Ovary (tissue), 9 donors: ENCODE results near the gene HELQ. TPM values are rescaled to one million over a fixed set of nuclear protein-coding genes. Genes with fewer than 3 reads are reported as not detected.

ENCODE experiments used
- DNase-seq, 5 donors: peaks; one replicate each; pipeline ENCODE4 v3.0.0-alpha.2; 2019 to 2020
- H3K27ac ChIP-seq, 2 donors: fragments of 200-600 bp; one replicate each; pipeline versions ENCODE4 v1.5.1 to v1.8.0; 2019 to 2022
- H3K27me3 ChIP-seq: fragments of 200-600 bp; one replicate; pipeline ENCODE4 v1.8.0; 2022
- H3K36me3 ChIP-seq: fragments of 200-600 bp; sonication (generic); one replicate; pipeline ENCODE4 v1.5.1; 2019
- H3K4me1 ChIP-seq: one replicate; pipeline ENCODE4 v1.8.1; 2013; ENCODE audit warnings: mild to moderate bottlenecking, moderate library complexity; ENCODE audit not compliant: insufficient read depth
- H3K4me3 ChIP-seq: fragments of 200-600 bp; sonication (generic); one replicate; pipeline ENCODE4 v1.5.1; 2017
- H3K9me3 ChIP-seq, 2 donors: fragments of 200-600 bp in 1 of 2; sonication (generic) in 1 of 2; one replicate each; pipeline versions ENCODE4 v1.5.1 to v1.8.1; 2013 to 2019; ENCODE audit warnings: mild to moderate bottlenecking in 1 of 2, moderate library complexity in 1 of 2
- CTCF ChIP-seq, 3 donors: fragments of 450-650 bp in 2 of 3; fragments of 200-600 bp in 1 of 3; IDR thresholded peaks; one replicate each; pipeline versions ENCODE4 v1.5.1 to v1.8.0; 2016 to 2022; ENCODE audit warnings: antibody characterized with exemption in 3 of 3, mild to moderate bottlenecking in 1 of 3
- EP300 ChIP-seq: sonication (generic); formaldehyde crosslinking; IDR thresholded peaks from one replicate; pipeline ENCODE4 v1.6.1; 2017; ENCODE audit warnings: antibody characterized with exemption
- POLR2A ChIP-seq: fragments of 450-650 bp; IDR thresholded peaks from one replicate; pipeline ENCODE4 v1.6.1; 2017; ENCODE audit warnings: antibody characterized with exemption, mild to moderate bottlenecking, moderate library complexity
- WGBS, 3 donors: extraction: QIAGEN DNeasy Blood & Tissue Kit in 1 of 3; methylation state at CpG; one replicate each; pipeline versions ENCODE4 v1.1.5 to v1.1.7; 2013 to 2017; 5-methylcytosine and 5-hydroxymethylcytosine counted together
- intact Hi-C, 4 donors: fragments of 100-400 bp; cut with DNase I; formaldehyde crosslinking; loops; one replicate each; pipeline versions ENCODE4 v1.11.0 to v1.15.1; 2022 to 2023
- polyA plus RNA-seq, 2 donors: library from polyadenylated mRNA; stranded (reverse); fragments of 200-250 nt in 1 of 2; fragments of 350-450 nt in 1 of 2; fragmentation: Illumina TruSeq in 1 of 2; extraction: RNeasy Lipid Tissue Mini Kit (QIAGEN cat#74804) in 1 of 2; gene quantifications; one replicate each; pipeline ENCODE4 v1.2.3, GENCODE V29; 2013 to 2014
- small RNA-seq: library from RNA; depleted of rRNA; stranded (forward); fragments of <200 nt; gene quantifications from one replicate; pipeline ENCODE3, GENCODE V24; 2016
- total RNA-seq, 7 donors: library from RNA; depleted of rRNA in 2 of 7; stranded (reverse); fragments of >200 nt in 2 of 7; fragmentation: NEBNext Ultra II Directional in 3 of 7; extraction: Animal tissue kit (Norgen Biotek cat#: 25700) in 3 of 7; gene quantifications; one replicate each; pipeline versions ENCODE4 v1.1.0 to v1.2.4, GENCODE V29; 2016 to 2023
- donor health status: DM: no; HTN: no; CAD: no; lungs with moderate emphysema.
- donor health status: DM: no; HTN: no; CAD: no.
- donor health status: Bipolar disorder and iron deficiency.
- donor health status: DM: yes; HTN: yes; CAD: no.
- donor health status: DM: no; HTN: no; CAD: no.
- donor health status: DM: yes; HTN: yes; CAD: no.

The HELQ gene
- total and polyA plus RNA-seq, 9 donors: 15.5 to 30.8 (median 21.8) TPM

GRCh38 chr4:83360018-83360417 is 95.6 kb downstream of the HELQ start:
- TF ChIP-seq POLR2A (no peak), CTCF (IDR thresholded peaks at IDR 0.05) (no peak), EP300 (no peak)
- Histone ChIP-seq H3K9me3 (no peaks in the 10 kb centered on the region), H3K36me3 (no peaks in the 10 kb centered on the region), H3K4me3 (no peak overlapping the region), H3K27me3 (no peaks in the 10 kb centered on the region), H3K27ac (no peak overlapping the region), H3K4me1 (peaks cover 9% of the 10 kb centered on the region)
- 88 to 91% (median 90%) methylated on average over 4 of the region's 4 CpGs for WGBS, 3 donors
- intact Hi-C loops: no loop called here
- no peak for DNase-seq

DNA sequence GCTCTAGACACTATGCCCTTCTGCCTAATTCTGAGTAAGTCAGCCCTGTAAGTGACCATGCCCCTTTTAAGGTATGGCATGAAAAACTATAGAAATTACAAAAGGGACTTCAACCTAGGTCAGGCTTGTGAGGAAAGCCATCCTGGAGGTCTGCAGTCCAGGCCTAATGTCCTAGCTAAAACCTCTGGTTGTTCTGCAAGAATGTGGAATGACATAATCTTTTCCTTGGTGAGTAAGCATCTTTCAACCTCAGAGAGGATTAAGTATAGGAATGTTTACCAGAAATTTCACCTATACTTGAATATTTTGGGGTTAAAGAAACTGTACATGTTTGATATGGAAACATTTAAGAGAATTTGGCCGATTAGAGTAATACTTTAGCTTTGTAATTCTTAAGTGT is 97.2 kb downstream of the HELQ start:
- H3K27ac ChIP-seq: no peak overlapping the region

More for the DNA sequence above, 97.2 kb downstream of the HELQ start:
- no peaks in the 10 kb centered on the region for H3K9me3 ChIP-seq
- H3K4me1 ChIP-seq: peaks cover 9% of the 10 kb centered on the region
- TF ChIP-seq POLR2A (no peak), CTCF (IDR thresholded peaks at IDR 0.05) (no peak), EP300 (no peak)
- H3K4me3 ChIP-seq: no peak overlapping the region
- no peak for DNase-seq
- no peaks in the 10 kb centered on the region for H3K27me3 ChIP-seq
- intact Hi-C loops: no loop called here
- no peaks in the 10 kb centered on the region for H3K36me3 ChIP-seq
- WGBS, 3 donors: 53 to 81% (median 60%) methylated on average over 1 of the region's 1 CpG

Small RNAs within 50 kb of the gene (small RNA-seq; reads per million reads assigned to genes)
- not detected for gene AC114781.5

Other genes starting within 250 kb of the HELQ start
- 10 to 100 TPM in 3 of 7 donors, 1 to 10 TPM in 4; 8.4 to 12.3 (median 9.5) TPM for gene COQ2, start 171.0 kb downstream of the HELQ start, total RNA-seq
- 10 to 100 TPM in 1 of 2 donors, 1 to 10 TPM in 1; 8.7 to 18.1 TPM for gene COQ2, start 171.0 kb downstream of the HELQ start, polyA plus RNA-seq
- 10 to 100 TPM in 2 of 7 donors, 1 to 10 TPM in 5; 4.3 to 23.3 (median 6.4) TPM for gene HPSE, start 121.0 kb downstream of the HELQ start, total RNA-seq
- 1 to 10 TPM; 6.2 to 6.9 TPM for gene HPSE, start 121.0 kb downstream of the HELQ start, polyA plus RNA-seq
- 10 to 100 TPM; 13.0 to 47.5 (median 35.7) TPM for gene MRPS18C, start 235 bp upstream of the HELQ start, total RNA-seq
- 10 to 100 TPM; 18.5 to 46.5 TPM for gene MRPS18C, start 235 bp upstream of the HELQ start, polyA plus RNA-seq
- 10 to 100 TPM; 14.5 to 43.1 (median 33.8) TPM for gene ABRAXAS1, start 29.3 kb upstream of the HELQ start, total RNA-seq
- 10 to 100 TPM; 23.5 to 25.7 TPM for gene ABRAXAS1, start 29.3 kb upstream of the HELQ start, polyA plus RNA-seq
- gene GPAT3, start 80.3 kb upstream of the HELQ start, total RNA-seq: 10 to 100 TPM in 6 of 7 donors, 1 to 10 TPM in 1; 9.0 to 23.1 (median 14.9) TPM
- gene GPAT3, start 80.3 kb upstream of the HELQ start, polyA plus RNA-seq: 10 to 100 TPM; 13.6 to 23.2 TPM